ENCODE data around the gene ZNF444. TPM values are rescaled to one million over a fixed set of nuclear protein-coding genes. Genes with fewer than 3 reads are reported as not detected.

ZNF444 gene
- polyA plus RNA-seq, 3 donors = 2.7 to 6.9 (median 3.5) TPM

DNA sequence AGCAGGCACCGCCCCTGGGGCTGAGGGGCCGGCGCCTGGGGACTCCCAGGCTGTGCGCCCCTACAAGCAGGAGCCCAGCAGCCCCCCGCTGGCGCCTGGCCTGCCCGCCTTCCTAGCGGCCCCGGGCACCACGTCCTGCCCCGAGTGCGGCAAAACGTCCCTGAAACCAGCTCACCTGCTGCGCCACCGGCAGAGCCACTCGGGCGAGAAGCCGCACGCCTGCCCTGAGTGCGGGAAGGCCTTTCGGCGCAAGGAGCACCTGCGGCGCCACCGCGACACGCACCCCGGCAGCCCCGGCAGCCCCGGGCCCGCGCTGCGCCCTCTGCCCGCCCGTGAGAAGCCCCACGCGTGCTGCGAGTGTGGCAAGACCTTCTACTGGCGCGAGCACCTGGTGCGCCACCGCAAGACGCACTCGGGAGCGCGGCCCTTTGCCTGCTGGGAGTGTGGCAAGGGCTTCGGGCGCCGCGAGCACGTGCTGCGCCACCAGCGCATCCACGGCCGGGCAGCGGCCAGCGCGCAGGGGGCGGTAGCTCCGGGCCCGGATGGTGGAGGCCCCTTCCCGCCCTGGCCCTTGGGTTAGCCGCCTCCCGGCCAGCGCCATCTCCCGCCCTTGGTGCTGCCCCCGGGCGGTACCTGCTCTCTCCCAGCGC, 18.7 kb downstream of the ZNF444 start:
- DNase-seq = no peak
- H3K9me3 ChIP-seq (replicated peaks in 1 of 2; ENCODE audit: control insufficient read depth in 1 of 2, insufficient read depth in 1 of 2, low read length in 2 of 2) = no peaks in the 10 kb centered on the region
- peaks cover 0 to 5% (median 2%) of the 10 kb centered on the region in 3 donors for H3K27me3 Mint-ChIP-seq (ENCODE audit: low read depth in 3 of 3)
- H3K9me3 Mint-ChIP-seq = peaks cover 0 to 6% (median 0%) of the 10 kb centered on the region in 7 donors
- intact Hi-C loops (cut with micrococcal nuclease) = loop anchor here in 1 of 2 donors (10.0 kb wide), 1 partner anchor 55 kb away; no protein-coding TSS in a partner anchor
- no peak overlapping the region for H3K4me2 ChIP-seq (replicated peaks; ENCODE audit: extremely low read depth, low read length, poor library complexity, severe bottlenecking)
- H4K20me1 ChIP-seq (ENCODE audit: insufficient read depth, low read length) = no peaks in the 10 kb centered on the region
- H3K4me3 ChIP-seq (replicated peaks in 1 of 3; ENCODE audit: low read depth in 2 of 3, low read length in 3 of 3) = no peak overlapping the region
- no peak overlapping the region for H3K4me3 Mint-ChIP-seq
- H3K36me3 ChIP-seq (replicated peaks in 1 of 2; ENCODE audit: control insufficient read depth in 1 of 2, insufficient read depth in 2 of 2, low read length in 2 of 2) = peaks cover 2 to 27% of the 10 kb centered on the region in 2 donors
- TF ChIP-seq, protein P1, sequence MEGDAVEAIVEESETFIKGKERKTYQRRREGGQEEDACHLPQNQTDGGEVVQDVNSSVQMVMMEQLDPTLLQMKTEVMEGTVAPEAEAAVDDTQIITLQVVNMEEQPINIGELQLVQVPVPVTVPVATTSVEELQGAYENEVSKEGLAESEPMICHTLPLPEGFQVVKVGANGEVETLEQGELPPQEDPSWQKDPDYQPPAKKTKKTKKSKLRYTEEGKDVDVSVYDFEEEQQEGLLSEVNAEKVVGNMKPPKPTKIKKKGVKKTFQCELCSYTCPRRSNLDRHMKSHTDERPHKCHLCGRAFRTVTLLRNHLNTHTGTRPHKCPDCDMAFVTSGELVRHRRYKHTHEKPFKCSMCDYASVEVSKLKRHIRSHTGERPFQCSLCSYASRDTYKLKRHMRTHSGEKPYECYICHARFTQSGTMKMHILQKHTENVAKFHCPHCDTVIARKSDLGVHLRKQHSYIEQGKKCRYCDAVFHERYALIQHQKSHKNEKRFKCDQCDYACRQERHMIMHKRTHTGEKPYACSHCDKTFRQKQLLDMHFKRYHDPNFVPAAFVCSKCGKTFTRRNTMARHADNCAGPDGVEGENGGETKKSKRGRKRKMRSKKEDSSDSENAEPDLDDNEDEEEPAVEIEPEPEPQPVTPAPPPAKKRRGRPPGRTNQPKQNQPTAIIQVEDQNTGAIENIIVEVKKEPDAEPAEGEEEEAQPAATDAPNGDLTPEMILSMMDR (IDR thresholded peaks at IDR 0.05) = no peak
- no peak overlapping the region for H3K27ac Mint-ChIP-seq
- no peak overlapping the region for H3K27ac ChIP-seq (ENCODE audit: low read depth in 1 of 2, low read length in 2 of 2)
- H3K4me1 ChIP-seq (ENCODE audit: control insufficient read depth in 1 of 2, insufficient read depth in 2 of 2, low read length in 2 of 2) = no peaks in the 10 kb centered on the region
- H3K9ac ChIP-seq (ENCODE audit: insufficient read depth, low read length, poor library complexity, severe bottlenecking) = no peak overlapping the region
- WGBS (ENCODE audit: insufficient coverage) = 99% methylated on average over 69 of the region's 69 CpGs
- peaks cover 26% of the 10 kb centered on the region in 2 donors for H3K36me3 Mint-ChIP-seq
- H3K4me1 Mint-ChIP-seq = peaks cover 5% of the 10 kb centered on the region
- H2AFZ ChIP-seq (ENCODE audit: insufficient read depth, low read depth, low read length, poor library complexity, severe bottlenecking) = no peak overlapping the region
- H3K79me2 ChIP-seq (ENCODE audit: insufficient read depth, low read length) = no peaks in the 10 kb centered on the region
- H3K27me3 ChIP-seq (ENCODE audit: control insufficient read depth in 2 of 2, insufficient read depth in 2 of 2, low read length in 2 of 2) = peaks cover 0 to 3% of the 10 kb centered on the region in 2 donors

DNA sequence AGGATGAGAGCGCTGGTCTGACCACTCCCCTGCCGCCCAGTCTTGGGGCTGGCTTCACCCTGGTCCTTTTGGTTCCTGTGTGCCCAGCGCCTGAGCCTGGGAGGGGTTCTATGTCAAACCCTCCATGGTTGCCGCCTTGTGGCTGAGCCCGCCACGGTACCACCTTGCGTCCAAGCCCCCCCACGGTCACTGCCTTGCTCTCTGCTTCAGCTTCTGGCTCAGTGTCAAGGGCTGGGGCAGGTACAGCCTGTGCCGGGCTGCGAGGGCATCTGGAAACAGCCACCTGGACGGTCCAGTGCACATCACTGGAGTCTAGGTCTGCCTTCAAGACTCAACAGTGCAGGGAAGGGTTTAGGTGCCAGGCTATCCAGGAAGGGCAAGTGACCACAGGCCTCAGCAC, 20.4 kb downstream of the ZNF444 start:
- Mint-ChIP-seq H3K4me3 (no peak overlapping the region), H3K4me1 (peaks cover 5% of the 10 kb centered on the region), H3K9me3 (peaks cover 0 to 8% (median 0%) of the 10 kb centered on the region in 7 donors), H3K27me3 (ENCODE audit: low read depth in 3 of 3) (peaks cover 0 to 10% (median 6%) of the 10 kb centered on the region in 3 donors), H3K27ac (no peak overlapping the region), H3K36me3 (peaks cover 10 to 13% of the 10 kb centered on the region in 2 donors)
- H2AFZ ChIP-seq (ENCODE audit: insufficient read depth, low read depth, low read length, poor library complexity, severe bottlenecking) = no peak overlapping the region
- no peaks in the 10 kb centered on the region for H3K4me1 ChIP-seq (ENCODE audit: control insufficient read depth in 1 of 2, insufficient read depth in 2 of 2, low read length in 2 of 2)
- H3K9me3 ChIP-seq (replicated peaks in 1 of 2; ENCODE audit: control insufficient read depth in 1 of 2, insufficient read depth in 1 of 2, low read length in 2 of 2) = no peaks in the 10 kb centered on the region
- peaks cover 0 to 3% of the 10 kb centered on the region in 2 donors for H3K27me3 ChIP-seq (ENCODE audit: control insufficient read depth in 2 of 2, insufficient read depth in 2 of 2, low read length in 2 of 2)
- intact Hi-C loops (cut with micrococcal nuclease) = no loop called here
- TF ChIP-seq, protein P1 (IDR thresholded peaks at IDR 0.05) = no peak
- H3K4me2 ChIP-seq (replicated peaks; ENCODE audit: extremely low read depth, low read length, poor library complexity, severe bottlenecking) = no peak overlapping the region
- no peak for DNase-seq
- no peaks in the 10 kb centered on the region for H3K79me2 ChIP-seq (ENCODE audit: insufficient read depth, low read length)
- no peak overlapping the region for H3K27ac ChIP-seq (ENCODE audit: low read depth in 1 of 2, low read length in 2 of 2)
- no peak overlapping the region for H3K4me3 ChIP-seq (replicated peaks in 1 of 3; ENCODE audit: low read depth in 2 of 3, low read length in 3 of 3)
- no peak overlapping the region for H3K9ac ChIP-seq (ENCODE audit: insufficient read depth, low read length, poor library complexity, severe bottlenecking)
- no peaks in the 10 kb centered on the region for H4K20me1 ChIP-seq (ENCODE audit: insufficient read depth, low read length)
- 97% methylated on average over 11 of the region's 11 CpGs for WGBS (ENCODE audit: insufficient coverage)
- peaks cover 0 to 17% of the 10 kb centered on the region in 2 donors for H3K36me3 ChIP-seq (replicated peaks in 1 of 2; ENCODE audit: control insufficient read depth in 1 of 2, insufficient read depth in 2 of 2, low read length in 2 of 2)
